GM18873 (cell line): ENCODE data around the gene IGF2BP1.
"Not testable (repeated sequence)": the region's sequence is repeated elsewhere in the genome, so short reads cannot be mapped to it uniquely, and the experiment has no call there.

Experiments used
- ATAC-seq: cut with Tn5 transposase; IDR thresholded peaks from one replicate; pipeline ENCODE4 v1.9.1; 2021; ENCODE audit warnings: mild to moderate bottlenecking, moderate library complexity, moderate number of reproducible peaks; ENCODE audit not compliant: unreplicated experiment, low FRiP score

Gene IGF2BP1

DNA sequence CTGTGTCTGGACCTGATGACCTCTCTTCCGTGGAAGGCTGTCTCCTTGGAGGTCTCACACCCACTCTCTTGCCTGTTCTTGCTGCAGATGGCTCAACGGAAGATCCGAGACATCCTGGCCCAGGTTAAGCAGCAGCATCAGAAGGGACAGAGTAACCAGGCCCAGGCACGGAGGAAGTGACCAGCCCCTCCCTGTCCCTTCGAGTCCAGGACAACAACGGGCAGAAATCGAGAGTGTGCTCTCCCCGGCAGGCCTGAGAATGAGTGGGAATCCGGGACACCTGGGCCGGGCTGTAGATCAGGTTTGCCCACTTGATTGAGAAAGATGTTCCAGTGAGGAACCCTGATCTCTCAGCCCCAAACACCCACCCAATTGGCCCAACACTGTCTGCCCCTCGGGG lies 52.1 kb downstream of the IGF2BP1 start:
- ATAC-seq, result no peak

DNA sequence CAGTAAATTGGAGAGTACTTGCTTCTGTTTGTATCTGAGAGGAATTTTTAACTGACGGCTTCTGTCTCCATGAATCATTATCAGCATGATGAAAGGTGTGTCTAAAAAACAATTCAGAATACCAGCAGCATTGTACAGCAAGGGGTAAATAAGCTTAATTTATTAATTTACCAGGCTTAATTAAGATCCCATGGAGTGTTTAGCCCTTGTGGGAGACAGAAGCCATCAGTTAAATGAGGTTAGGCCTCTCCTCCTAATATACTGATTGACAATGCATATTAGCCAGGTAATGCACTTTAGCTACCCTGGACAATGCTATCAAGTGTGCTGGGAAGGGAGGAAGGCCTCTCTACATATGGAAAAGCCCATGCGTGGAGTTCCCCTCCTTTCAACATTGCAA lies 53.4 kb downstream of the IGF2BP1 start:
- ATAC-seq, result no peak

DNA sequence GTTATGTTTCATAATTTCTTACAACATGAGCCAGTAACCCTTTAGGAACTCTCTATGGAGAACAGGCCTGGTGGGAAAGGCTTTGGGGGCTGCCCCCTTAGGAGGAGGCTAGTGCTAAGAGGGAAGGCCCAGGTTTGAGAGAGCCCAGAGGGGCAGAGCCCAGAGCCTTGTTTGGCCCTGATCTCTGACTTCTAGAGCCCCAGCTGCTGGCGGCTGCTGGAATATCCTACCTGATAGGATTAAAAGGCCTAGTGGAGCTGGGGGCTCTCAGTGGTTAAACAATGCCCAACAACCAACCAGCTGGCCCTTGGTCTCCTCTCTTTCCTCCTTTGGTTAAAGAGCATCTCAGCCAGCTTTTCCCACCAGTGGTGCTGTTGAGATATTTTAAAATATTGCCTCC lies 54.1 kb downstream of the IGF2BP1 start:
- no peak for ATAC-seq

- no peak for ATAC-seq
Observed at GRCh38 chr17:49053171-49053829, 56.1 kb downstream of the IGF2BP1 start.

- ATAC-seq, result no peak
Observed at GRCh38 chr17:49054342-49055092, 57.3 kb downstream of the IGF2BP1 start.

GRCh38 chr17:49055181-49055927 lies 58.2 kb downstream of the IGF2BP1 start:
- no peak for ATAC-seq

DNA sequence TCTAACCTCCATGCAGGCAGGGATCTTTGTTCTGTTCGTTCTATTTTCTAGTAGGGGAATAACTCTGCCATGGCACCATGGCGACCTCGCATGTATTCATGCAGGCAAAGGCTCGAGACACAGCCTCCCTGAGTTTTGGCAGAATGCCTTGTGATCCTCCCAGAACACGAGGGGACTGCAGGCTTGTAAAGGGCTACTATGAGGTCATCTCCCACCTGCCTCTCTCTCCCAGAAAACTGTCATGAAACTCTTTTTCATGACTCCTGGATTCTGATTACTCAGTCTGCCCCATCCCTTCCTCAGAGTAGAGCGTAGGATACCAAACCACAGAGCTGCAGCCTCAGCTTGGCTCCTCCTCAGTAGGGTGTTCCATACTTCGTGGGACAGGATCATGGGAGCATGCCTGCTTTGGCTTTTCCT lies 64.3 kb downstream of the IGF2BP1 start:
- ATAC-seq, result no peak

DNA sequence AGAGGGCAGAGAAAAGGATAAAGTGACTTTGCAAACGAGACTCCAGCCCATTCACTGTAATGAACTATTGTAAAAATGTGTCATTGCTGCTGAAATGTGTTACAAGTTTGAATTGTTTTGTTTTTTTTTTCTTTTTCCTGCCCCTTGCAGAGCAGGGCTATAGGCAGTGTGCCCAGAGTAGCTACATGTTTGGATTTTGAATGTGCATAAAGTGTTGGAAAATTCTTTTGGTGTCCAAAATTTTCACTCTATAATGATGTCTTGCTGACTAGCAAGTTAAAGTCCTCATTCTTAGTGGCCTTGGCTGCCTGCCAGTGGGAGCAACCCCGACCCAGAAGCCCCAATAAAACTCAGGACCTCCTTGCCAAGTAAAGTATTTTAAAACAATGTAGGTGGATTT lies 66.5 kb downstream of the IGF2BP1 start:
- ATAC-seq, result no peak

DNA sequence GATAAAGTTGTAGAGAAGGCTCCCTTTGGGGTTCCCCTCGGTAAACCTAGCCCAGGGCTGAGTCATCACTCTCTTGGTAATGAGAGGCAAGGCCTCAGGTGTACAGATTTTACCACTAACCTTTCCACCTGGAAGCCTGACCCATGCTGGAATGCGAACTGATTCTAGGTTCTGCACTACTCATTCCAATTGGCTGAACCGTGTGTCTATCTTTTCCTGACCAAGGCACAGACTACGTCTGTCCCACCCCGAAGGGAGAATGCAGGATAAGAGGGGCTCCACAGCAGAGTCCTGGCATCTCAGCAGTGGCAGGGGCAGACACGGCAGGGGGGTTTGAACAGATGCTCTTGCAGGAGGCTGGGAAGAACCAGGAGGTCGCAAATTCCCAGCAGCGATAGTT lies 70.0 kb downstream of the IGF2BP1 start:
- ATAC-seq, result no peak

GRCh38 chr17:49069585-49070273 lies 72.5 kb downstream of the IGF2BP1 start:
- ATAC-seq, result no peak

GRCh38 chr17:49071106-49071505 lies 73.9 kb downstream of the IGF2BP1 start:
- no peak for ATAC-seq

- ATAC-seq, result no peak
Observed at GRCh38 chr17:49074851-49075540, 77.8 kb downstream of the IGF2BP1 start.

- no peak for ATAC-seq
Observed at GRCh38 chr17:49076573-49077384, 79.6 kb downstream of the IGF2BP1 start.

DNA sequence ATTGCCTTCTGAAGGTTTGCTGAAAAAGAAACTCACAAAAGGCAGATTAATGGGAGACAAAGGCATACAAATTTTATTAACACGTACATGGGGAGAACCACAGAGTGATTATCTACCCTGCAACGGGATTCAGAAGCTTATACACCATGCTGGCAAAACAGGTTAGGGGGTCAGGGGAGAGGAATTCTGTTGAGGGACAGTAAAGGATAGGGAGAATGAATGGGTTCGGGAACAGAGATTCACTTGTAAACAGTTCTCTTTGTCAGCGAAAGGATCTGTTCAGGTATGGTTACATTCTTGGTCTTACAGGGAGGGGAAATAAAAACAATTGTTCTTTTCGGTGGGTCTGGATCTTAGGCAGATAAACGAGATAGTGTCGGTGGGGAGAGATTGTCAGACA lies 81.1 kb downstream of the IGF2BP1 start:
- no peak for ATAC-seq

- no peak for ATAC-seq
Observed at GRCh38 chr17:49079840-49080663, 82.9 kb downstream of the IGF2BP1 start.

- no peak for ATAC-seq
Observed at GRCh38 chr17:49082231-49082630, 85.0 kb downstream of the IGF2BP1 start.

- not testable (repeated sequence) for ATAC-seq
Observed at GRCh38 chr17:49085046-49085445, 87.9 kb downstream of the IGF2BP1 start.

DNA sequence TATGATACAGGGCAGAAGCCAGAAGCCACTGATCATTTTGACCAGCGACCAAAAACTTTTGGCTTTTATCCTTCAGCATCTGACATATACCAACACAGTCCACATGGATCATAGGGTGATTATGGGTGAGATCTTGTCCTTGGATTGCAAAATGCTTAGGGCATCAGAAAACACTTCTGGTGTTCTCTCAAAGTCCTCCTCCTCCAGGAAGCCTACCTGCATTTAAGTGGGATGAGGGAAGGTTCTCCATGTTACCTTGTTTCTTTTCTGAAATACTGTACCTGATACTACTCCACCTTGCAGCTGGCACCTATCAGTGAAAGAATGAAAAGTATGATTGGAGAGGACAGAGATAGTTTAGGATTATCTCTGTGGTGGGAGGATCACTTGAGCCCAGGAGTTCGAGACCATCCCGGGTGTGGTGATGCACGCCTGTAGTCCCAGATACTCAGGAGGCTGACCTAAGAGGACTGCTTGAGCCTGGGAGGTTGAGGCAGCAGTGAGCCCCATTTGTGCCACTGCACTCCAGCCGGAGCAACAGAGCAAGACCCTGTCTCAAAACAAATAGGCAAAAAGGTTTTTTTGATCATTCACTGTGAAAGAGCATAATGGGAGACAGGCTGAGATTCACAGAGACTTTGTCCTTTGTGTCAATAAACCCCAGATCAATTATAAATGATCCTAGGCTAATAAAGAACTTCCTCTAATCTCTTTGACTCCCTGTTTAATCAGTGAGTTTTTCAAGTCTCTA lies 88.6 kb downstream of the IGF2BP1 start:
- no peak for ATAC-seq
